GM03348 (cell line): ENCODE data around the gene GABBR2.
A peak's percentile ranks its signal among the peaks of the same experiment; 100 is the strongest.

Experiments used
- DNase-seq: peaks from one replicate; pipeline ENCODE4 v3.0.0; 2012; ENCODE audit warnings: low spot score

The GABBR2 gene

GRCh38 chr9:98255061-98255577 is 453.6 kb downstream of the GABBR2 start:
- no peak for DNase-seq

DNA sequence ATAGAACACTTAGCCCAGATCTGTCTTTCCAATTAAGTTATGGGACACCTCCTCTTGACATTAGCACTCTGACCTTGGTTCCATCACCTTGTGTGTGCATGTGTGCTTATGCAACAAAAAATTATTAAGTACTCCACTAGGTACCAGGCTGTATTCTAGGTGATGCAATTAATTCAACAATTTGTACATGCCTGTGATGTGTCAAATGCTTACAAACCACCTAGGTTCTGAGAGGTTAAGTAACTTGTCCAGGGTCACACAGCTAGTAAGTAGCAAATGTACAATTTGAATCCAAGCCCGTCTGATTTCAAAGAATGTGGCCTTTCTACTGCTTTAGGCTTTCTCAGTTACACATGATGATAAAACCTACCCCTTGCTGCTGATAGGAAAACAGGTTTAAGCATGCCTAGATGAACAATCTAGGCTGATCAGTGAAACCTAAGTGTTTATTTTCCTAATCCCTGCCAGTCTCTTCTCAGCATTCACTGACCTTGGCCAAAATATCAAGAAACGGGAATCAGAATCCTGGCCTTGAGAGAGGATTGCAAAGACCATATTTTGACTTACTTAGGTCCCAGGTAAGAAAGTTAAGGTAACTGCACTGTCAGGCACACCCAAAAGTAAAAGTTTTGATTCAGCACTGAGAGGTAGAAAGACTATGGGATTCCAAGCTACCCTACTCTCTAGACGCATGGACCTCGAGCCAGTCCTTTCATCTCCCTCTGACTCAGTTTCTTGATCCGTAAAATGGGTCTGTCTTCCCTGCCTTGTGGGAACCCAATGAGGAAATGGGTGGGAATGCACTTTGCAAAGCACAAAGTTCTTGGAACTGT is 454.3 kb downstream of the GABBR2 start:
- DNase-seq = no peak

- DNase-seq = no peak
Observed at GRCh38 chr9:98253565-98253964, 455.2 kb downstream of the GABBR2 start.

- DNase-seq = peak; percentile 73
Observed at GRCh38 chr9:98251551-98251950, 457.2 kb downstream of the GABBR2 start.

GRCh38 chr9:98249771-98250170 is 459.0 kb downstream of the GABBR2 start:
- no peak for DNase-seq

GRCh38 chr9:98248737-98249474 is 459.8 kb downstream of the GABBR2 start:
- DNase-seq = peak; percentile 89

GRCh38 chr9:98247831-98248657 is 460.7 kb downstream of the GABBR2 start:
- no peak for DNase-seq

GRCh38 chr9:98242426-98242825 is 466.3 kb downstream of the GABBR2 start:
- no peak for DNase-seq

DNA sequence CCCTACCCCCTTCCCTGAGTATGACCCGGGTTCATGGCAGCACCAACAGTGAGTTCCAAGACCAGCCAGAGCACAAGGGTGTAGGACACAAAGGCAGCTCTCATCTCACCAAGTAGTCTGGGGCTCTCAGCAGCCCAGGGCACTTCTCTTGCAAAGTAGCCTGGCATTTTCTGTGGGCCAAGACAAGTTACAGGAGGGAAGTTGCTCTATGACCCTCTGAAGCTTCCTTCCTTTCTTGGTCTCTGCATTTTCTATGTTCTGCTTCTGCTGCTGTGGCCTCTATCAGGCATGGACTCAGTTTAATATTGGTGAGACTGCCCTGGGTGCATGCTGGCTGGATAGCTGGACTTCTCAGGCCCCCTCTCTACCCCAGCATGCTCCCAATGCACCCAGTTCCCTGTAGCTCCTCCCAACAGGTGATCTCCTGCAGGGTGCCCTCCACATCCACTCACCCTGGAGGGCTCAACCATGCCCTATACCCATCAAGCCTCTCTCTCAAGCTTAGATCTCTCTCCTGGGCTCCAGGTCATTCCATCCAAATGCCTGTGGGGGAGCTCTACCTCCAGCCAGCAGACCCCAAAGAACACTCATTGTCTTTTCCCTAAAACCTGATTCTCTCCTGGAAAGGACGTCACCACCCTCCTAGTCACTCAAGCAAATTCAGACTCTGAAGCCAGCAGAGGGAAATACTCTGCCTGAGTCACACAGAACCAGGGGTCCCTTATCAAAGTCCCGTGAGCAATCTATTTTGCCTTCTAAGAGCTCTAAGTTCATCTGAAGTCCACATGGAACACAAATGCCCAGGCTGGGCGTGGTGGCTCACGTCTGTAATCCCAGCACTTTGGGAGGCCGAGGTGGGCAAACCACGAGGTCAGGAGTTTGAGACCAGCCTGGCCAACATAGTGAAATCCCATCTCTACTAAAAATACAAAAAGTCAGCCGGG is 467.1 kb downstream of the GABBR2 start:
- DNase-seq = no peak

- DNase-seq = no peak
Observed at GRCh38 chr9:98240475-98240874, 468.3 kb downstream of the GABBR2 start.
